ENCODE measurements around the gene UNC5C. TPM values are rescaled to one million over a fixed set of nuclear protein-coding genes. Genes with fewer than 3 reads are reported as not detected.

UNC5C gene
- total and polyA plus RNA-seq, 2 of the 4 experiments (the other 2 are of a cell fraction): under 0.01 TPM

DNA sequence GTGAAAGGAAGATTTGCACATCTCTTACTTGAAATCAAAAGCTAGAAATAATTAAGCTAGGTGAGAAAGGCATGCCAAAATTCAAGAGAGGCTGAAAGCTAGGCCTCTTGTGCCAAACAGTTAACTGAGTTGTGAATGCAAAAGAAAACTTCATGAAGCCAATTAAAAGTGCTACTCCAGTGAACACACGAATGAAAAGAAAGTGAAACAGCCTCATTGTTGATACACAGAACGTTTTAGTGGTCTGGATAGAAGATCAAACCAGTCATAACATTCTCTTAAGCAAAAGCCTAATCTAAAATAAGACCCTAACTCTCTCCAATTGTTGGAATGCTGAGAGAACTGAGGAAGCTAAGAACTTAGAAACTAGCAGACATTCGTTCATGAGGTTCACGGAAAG, 122.3 kb downstream of the UNC5C start:
- Histone ChIP-seq H3K27me3 (ENCODE audit: control insufficient read depth, insufficient read depth, low read length) (no peaks in the 10 kb centered on the region), H4K5ac (ENCODE audit: low read depth, low read length) (no peak overlapping the region), H3K79me1 (ENCODE audit: low read depth in 1 of 2, low read length in 2 of 2) (no peaks in the 10 kb centered on the region), H4K91ac (ENCODE audit: insufficient read depth, low read depth, low read length) (no peak overlapping the region), H3K18ac (ENCODE audit: low read depth, low read length) (no peak overlapping the region), H4K8ac (ENCODE audit: low read depth in 2 of 2, low read length in 2 of 2) (no peak overlapping the region), H2BK5ac (ENCODE audit: low read depth, low read length, poor library complexity, severe bottlenecking) (no peak overlapping the region), H4K20me1 (ENCODE audit: insufficient read depth, low read length) (no peaks in the 10 kb centered on the region), H3K9me1 (ENCODE audit: insufficient read depth, low read length) (no peaks in the 10 kb centered on the region), H3K4me1 (ENCODE audit: control insufficient read depth, insufficient read depth, low read length) (no peaks in the 10 kb centered on the region), H2AK9ac (replicated peaks; ENCODE audit: low read depth, low read length, poor library complexity) (no peak overlapping the region), H3K36me3 (ENCODE audit: control insufficient read depth, insufficient read depth, low read length) (no peaks in the 10 kb centered on the region), H3K9me3 (ENCODE audit: control insufficient read depth, insufficient read depth, low read length) (no peaks in the 10 kb centered on the region), H3K4me2 (ENCODE audit: low read depth, low read length) (no peak overlapping the region), H2BK15ac (ENCODE audit: low read depth, low read length) (no peak overlapping the region), H3K56ac (ENCODE audit: extremely low read depth, insufficient read depth, low read length) (no peak overlapping the region), H2BK120ac (ENCODE audit: low read depth, low read length) (no peak overlapping the region), H3K4ac (ENCODE audit: low read depth, low read length) (no peak overlapping the region), H3K23ac (ENCODE audit: low read depth, low read length) (no peak overlapping the region), H2AK5ac (ENCODE audit: low read depth, low read length) (no peak overlapping the region), H3K9ac (ENCODE audit: low read depth, low read length) (no peak overlapping the region), H3K4me3 (ENCODE audit: insufficient read depth, low read depth, low read length) (no peak overlapping the region), H2AFZ (replicated peaks; ENCODE audit: low read length, poor library complexity) (no peak overlapping the region), H2BK20ac (ENCODE audit: low read depth, low read length) (no peak overlapping the region), H3K27ac (ENCODE audit: insufficient read depth, low read length) (no peak overlapping the region), H3K14ac (replicated peaks; ENCODE audit: low read depth, low read length) (no peak overlapping the region)
- no CpG with 5 or more reads among the region's 4 CpGs for WGBS, 2 experiments (ENCODE audit: extremely low coverage in 2 of 2, insufficient read length in 1 of 2)
- no peak for ATAC-seq (ENCODE audit: low read depth)
- dilution Hi-C loops (cut with HindIII; ENCODE audit: low sequenced_read_pairs, unreplicated experiment): no loop called here
- ChIA-PET CTCF (no interaction called here), POLR2A (ENCODE audit: unreplicated experiment) (no interaction called here)
- no peak for DNase-seq
- no TSS peak for BruUV-seq (replicated peaks)
- intact Hi-C loops (cut with micrococcal nuclease): no loop called here
- TF ChIP-seq ELK1 (IDR thresholded peaks at IDR 0.05; ENCODE audit: borderline replicate concordance, low read depth, low read length) (no peak), BHLHE40 (IDR thresholded peaks at IDR 0.05; ENCODE audit: low read depth, low read length) (no peak), MAZ (IDR thresholded peaks at IDR 0.05; ENCODE audit: borderline replicate concordance, low read depth, low read length) (no peak), CEBPB (IDR thresholded peaks at IDR 0.05; ENCODE audit: low read depth, low read length) (no peak), RCOR1 (IDR thresholded peaks at IDR 0.05; ENCODE audit: insufficient replicate concordance, low read length) (no peak), RFX5 (IDR thresholded peaks at IDR 0.05; ENCODE audit: low read depth, low read length) (no peak), CHD1 (IDR thresholded peaks at IDR 0.05; ENCODE audit: low read depth, low read length) (no peak), NFE2L2 (IDR thresholded peaks at IDR 0.05; ENCODE audit: low read depth, low read length) (no peak), FOS (IDR thresholded peaks at IDR 0.05; ENCODE audit: low read depth, low read length) (no peak)
- TF ChIP-seq, protein P1, sequence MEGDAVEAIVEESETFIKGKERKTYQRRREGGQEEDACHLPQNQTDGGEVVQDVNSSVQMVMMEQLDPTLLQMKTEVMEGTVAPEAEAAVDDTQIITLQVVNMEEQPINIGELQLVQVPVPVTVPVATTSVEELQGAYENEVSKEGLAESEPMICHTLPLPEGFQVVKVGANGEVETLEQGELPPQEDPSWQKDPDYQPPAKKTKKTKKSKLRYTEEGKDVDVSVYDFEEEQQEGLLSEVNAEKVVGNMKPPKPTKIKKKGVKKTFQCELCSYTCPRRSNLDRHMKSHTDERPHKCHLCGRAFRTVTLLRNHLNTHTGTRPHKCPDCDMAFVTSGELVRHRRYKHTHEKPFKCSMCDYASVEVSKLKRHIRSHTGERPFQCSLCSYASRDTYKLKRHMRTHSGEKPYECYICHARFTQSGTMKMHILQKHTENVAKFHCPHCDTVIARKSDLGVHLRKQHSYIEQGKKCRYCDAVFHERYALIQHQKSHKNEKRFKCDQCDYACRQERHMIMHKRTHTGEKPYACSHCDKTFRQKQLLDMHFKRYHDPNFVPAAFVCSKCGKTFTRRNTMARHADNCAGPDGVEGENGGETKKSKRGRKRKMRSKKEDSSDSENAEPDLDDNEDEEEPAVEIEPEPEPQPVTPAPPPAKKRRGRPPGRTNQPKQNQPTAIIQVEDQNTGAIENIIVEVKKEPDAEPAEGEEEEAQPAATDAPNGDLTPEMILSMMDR (conservative IDR thresholded peaks at IDR 0.05; ENCODE audit: low read depth, low read length): no peak
- in situ Hi-C loops (cut with MboI; ENCODE audit: low sequenced_read_pairs): no loop called here
